ENCODE measurements around the gene PIN4.
"Not testable (repeated sequence)": the region's sequence is repeated elsewhere in the genome, so short reads cannot be mapped to it uniquely, and the experiment has no call there.

PIN4 gene

DNA sequence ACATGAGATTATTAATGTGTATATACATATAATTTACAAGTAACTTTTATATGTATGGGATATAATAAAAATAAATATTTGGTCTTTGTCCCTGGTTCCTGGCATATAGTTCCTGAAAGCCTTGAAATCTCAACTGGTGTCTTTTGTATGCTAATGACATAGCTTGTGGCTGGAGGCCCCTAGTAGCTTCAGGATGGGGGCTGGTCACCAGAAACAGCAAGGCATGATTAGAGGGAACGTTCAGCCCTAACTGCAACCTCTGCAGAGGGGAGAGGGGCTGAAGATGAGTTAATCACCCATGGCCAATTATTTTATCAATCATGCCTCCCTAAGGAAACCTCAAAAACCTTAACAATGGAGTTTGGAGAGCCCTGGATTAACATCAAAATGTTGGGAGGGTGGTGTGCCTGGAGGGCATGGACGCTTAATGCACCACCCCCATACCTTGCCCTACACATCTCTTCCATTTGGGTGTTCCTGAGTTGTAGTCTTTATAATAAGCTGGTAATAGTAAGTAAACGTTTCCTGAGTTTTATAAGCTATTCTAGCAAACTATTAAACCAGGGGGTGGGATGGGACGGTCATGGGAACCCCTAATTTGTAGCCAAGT is 21.3 kb downstream of the PIN4 start:
- no peak for DNase-seq (ENCODE audit: low spot score)

DNA sequence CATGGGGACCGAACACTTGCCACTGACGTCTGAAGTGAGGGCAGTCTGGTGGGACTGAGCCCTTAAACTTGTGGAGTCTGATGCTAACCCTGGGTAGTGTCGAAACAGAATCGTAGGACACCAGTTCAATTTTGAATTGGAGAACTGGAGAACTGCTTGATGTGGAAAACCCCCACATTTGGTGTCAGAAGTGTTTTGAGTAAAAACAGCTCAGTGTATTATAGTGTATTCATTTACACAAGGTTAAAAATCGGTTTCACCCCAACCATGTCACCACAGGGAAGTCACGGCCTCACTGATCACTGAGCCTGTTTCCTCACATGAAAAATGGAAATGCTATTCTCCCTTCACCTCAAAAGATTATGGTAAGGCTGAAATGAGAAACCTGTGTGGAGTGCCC is 21.9 kb downstream of the PIN4 start:
- DNase-seq (ENCODE audit: low spot score), result no peak

DNA sequence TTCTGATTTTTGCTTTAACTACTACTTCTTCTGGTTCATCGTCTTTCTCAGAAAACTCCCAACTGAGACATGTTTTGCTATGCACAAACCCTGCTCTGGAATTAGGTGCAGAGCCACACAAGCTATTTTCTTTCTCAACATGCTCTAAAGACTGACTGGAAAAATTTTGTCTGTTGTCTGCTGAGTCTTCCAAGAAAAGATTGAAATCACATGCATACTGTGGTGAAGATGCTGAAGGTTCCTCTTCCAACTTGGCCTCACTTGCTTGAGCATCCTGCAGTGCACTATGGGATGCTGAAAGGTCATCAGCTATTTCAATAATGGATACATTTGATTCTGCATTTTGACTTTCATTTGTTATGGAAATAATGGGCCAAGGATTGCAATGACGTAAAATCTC is 24.1 kb downstream of the PIN4 start:
- DNase-seq (ENCODE audit: low spot score), result no peak

DNA sequence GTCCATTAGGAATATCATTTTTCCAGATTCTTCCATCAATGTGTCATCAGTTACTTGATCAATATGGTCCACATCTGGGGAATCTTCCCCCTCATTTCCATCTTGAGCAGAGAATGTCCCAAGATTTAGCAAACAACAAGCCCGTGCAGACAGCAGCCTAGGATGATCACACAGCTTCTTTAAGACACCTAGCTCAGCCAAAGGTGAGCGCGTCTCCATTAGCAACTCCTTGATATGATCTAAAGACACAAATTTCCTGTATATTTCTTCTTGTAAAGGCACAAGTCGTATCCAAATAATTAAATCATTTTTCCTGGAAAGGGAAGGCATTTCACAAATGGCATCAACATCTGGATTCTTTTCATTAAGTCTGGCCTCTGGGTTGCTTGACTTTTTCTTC is 25.8 kb downstream of the PIN4 start:
- DNase-seq (ENCODE audit: low spot score), result no peak

- DNase-seq (ENCODE audit: low spot score), result no peak
Observed at GRCh38 chrX:72208126-72208800, 26.7 kb downstream of the PIN4 start.

DNA sequence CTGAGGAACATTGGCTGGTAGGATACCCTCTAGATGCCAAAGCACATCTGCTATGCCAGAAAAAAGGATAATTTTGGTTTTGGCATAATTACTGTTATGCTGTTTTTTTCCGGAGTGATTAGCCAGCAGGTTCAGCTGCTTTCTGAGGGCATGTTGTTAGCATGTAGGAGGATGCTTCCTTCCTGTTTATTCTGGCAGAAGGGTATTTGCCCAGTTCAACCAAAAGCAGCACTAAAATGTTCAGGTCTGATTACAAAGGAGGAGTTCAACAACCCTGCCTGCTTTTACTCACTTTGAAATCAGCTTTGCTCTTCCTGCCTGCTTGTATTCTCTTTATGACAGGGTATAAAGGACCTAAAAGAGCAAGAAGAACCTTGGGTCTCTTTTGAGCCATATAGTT is 35.4 kb downstream of the PIN4 start:
- DNase-seq (ENCODE audit: low spot score), result no peak

- DNase-seq (ENCODE audit: low spot score), result not testable (repeated sequence)
Observed at GRCh38 chrX:72220375-72220774, 38.8 kb downstream of the PIN4 start.

DNA sequence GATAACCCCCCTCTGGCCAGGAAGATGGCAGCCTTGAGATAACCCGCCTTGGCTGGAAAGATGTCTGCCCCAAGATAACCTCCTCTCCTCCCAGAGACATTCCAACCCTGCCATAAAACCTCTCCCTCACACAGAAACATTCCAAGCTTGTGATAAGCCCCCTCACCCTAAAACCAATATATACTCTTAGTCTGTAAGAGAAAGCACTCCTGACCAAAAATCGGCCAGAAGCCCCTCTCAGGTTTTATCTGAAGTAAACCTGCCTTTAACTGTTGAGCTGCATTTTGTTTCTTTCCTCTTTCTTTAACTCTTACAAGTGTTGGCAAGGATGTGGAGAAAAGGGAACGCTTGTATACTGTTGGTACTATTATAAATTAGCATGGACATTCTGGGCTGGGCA is 48.7 kb downstream of the PIN4 start:
- no peak for DNase-seq (ENCODE audit: low spot score)

GRCh38 chrX:72236841-72237240 is 55.3 kb downstream of the PIN4 start:
- no peak for DNase-seq (ENCODE audit: low spot score)

DNA sequence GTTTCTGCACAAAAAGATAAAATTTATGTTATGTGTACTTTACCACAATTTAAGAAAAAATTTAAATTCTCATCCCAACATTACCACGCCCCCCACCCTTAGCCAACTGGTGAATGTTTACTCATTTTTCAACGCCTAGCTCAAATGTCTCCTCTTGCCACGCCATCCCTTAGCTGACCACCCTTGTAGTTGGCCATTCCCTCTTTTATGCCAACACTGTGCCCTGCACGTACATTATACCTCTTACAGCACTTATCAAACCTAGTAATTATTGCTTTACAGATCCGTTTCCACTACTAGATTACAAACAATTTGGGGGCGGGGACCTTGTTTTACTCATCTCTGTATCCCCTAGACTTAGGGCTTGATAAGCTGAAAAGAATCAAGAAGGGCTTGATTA is 56.6 kb downstream of the PIN4 start:
- DNase-seq (ENCODE audit: low spot score), result no peak

- peak; percentile 92 for DNase-seq (ENCODE audit: low spot score)
Observed at GRCh38 chrX:72238721-72239475, 57.3 kb downstream of the PIN4 start, which contains the start of gene ERCC6L. Gene ERCC6L (minus strand): TSS chrX:72239027. CDS start chrX:72238911, 116 bp downstream.

- DNase-seq (ENCODE audit: low spot score), result no peak
Observed at GRCh38 chrX:72240976-72241375, 59.4 kb downstream of the PIN4 start.

DNA sequence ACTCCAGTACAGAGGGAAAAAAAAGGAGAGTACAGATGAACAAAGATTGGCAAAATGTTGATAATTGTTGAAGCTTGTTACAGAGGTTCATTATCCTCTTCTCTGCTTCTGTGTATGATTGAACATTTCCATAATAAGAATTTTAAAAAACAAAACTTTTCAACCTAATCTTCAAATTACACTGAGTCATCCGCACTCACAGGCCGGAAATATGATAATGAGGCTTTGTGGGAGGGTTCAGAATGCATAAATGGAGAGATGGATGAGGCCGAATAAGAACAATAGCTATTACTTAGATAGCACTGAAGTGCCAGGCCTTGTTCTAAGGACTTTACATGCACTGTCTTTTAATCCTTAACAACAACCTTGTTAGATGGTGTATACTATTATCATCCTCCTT is 61.9 kb downstream of the PIN4 start:
- no peak for DNase-seq (ENCODE audit: low spot score)

GRCh38 chrX:72245461-72246089 is 64.0 kb downstream of the PIN4 start:
- peak; percentile 36 for DNase-seq (ENCODE audit: low spot score)

DNA sequence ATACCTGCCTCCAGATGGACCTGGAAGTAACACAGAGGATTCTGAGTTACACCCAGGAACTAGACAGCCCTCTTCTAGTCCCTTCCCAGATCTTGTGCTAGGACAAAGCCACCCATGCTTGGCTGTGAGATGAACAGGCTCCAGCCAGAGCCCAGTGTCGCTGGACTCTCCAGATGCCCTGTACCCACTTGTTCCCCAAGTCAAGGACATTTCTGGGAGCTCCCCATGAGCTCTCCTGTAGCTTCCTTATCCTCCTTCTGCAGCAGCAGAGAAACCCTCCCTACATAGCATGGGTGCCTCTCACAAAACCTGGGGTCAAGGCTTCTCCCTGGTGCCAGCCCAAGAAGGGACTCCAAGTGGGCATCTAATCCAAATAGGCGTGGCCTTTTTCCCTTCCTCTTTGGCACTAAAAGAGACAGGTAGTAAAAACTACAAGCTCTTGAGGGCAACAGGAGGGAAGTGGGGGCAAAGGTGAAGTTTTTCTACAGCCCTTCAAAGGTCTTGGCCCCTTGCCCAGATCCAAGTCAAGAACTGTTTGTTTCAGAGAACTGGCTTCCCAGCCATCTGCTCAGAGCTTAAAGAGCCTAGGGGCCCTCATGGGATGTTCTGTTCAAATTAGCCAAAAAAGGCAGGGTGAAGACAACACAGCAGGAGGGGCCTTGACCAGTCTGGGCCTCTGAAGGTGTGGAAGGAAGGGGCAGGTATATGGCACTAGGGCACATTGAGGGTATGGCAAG is 65.8 kb downstream of the PIN4 start:
- DNase-seq (ENCODE audit: low spot score), result no peak

Measured in germinal center (tissue), 1 donor.